Fibroblast of the aortic adventitia (primary cell): ENCODE results near the gene MGLL. TPM values are rescaled to one million over a fixed set of nuclear protein-coding genes. Genes with fewer than 3 reads are reported as not detected.

ENCODE experiments used
- DNase-seq: peaks from one replicate; pipeline ENCODE4 v3.0.0-alpha.2; 2010; ENCODE audit warnings: low read depth
- H3K4me3 ChIP-seq: 2 replicates; pipeline ENCODE4 v1.5.1; 2011; ENCODE audit warnings: low read depth, mild to moderate bottlenecking, control low read depth, low read length, moderate library complexity
- CTCF ChIP-seq: IDR thresholded peaks from 2 replicates; pipeline ENCODE4 v1.5.1; 2011; ENCODE audit warnings: mild to moderate bottlenecking, low read length, control low read depth, inconsistent platforms; ENCODE audit not compliant: insufficient read depth
- total RNA-seq: library from RNA; depleted of rRNA; stranded (reverse); fragments of >200 nt; gene quantifications from 2 replicates; pipeline ENCODE4 v1.2.3, GENCODE V29; 2012; ENCODE audit warnings: low replicate concordance

MGLL gene
- total RNA-seq, 1 donor = 25.8 TPM

- no peak for DNase-seq
- no peak for TF ChIP-seq CTCF
- no peak overlapping the region for H3K4me3 ChIP-seq
Measured at GRCh38 chr3:127789051-127789450, 33.3 kb downstream of the MGLL start.

- TF ChIP-seq CTCF = no peak
- no peak for DNase-seq
Measured at GRCh38 chr3:127788451-127788909, 33.8 kb downstream of the MGLL start.

GRCh38 chr3:127787571-127788365 lies 34.5 kb downstream of the MGLL start:
- TF ChIP-seq CTCF = no peak
- DNase-seq = no peak
- no peak overlapping the region for H3K4me3 ChIP-seq

More at GRCh38 chr3:127788451-127788909, 33.8 kb downstream of the MGLL start:
- no peak overlapping the region for H3K4me3 ChIP-seq

GRCh38 chr3:127787071-127787490 lies 35.2 kb downstream of the MGLL start:
- DNase-seq = peak; percentile 16
- no peak overlapping the region for H3K4me3 ChIP-seq
- no peak for TF ChIP-seq CTCF

GRCh38 chr3:127786353-127787070 lies 35.8 kb downstream of the MGLL start:
- H3K4me3 ChIP-seq = no peak overlapping the region
- peak; percentile 65 for DNase-seq
- no peak for TF ChIP-seq CTCF

GRCh38 chr3:127785711-127786265 lies 36.5 kb downstream of the MGLL start:
- no peak for TF ChIP-seq CTCF
- H3K4me3 ChIP-seq = no peak overlapping the region
- DNase-seq = no peak
